ENCODE data around the gene BCLAF1.

GRCh38 chr6:136216503-136217401, 72.9 kb downstream of the BCLAF1 start:
- TF ChIP-seq FOS (IDR thresholded peaks at IDR 0.05; ENCODE audit: borderline replicate concordance, insufficient read depth, low read length) (no peak), CTCF (IDR thresholded peaks at IDR 0.05; ENCODE audit: extremely low read depth in 1 of 2, insufficient read depth in 1 of 2, low read depth in 1 of 2, low read length in 2 of 2) (no peak), MYC (IDR thresholded peaks at IDR 0.05; ENCODE audit: low read depth, low read length) (no peak), MAX (IDR thresholded peaks at IDR 0.05; ENCODE audit: insufficient read depth, insufficient read length) (no peak), EZH2 (IDR thresholded peaks at IDR 0.05; ENCODE audit: borderline replicate concordance, low read depth, low read length, severe bottlenecking) (no peak)

Measured in endothelial cell of umbilical vein (primary cell).